Gastrocnemius medialis (tissue), 4 donors: Measurements from ENCODE around the gene MYOM3.

ENCODE experiments used
- POLR2A ChIP-seq, 2 donors: fragments of 450-650 bp; IDR thresholded peaks; one replicate each; pipeline ENCODE4 v1.6.1; 2017; ENCODE audit warnings: antibody characterized with exemption in 2 of 2, mild to moderate bottlenecking in 2 of 2, moderate library complexity in 2 of 2
- TF ChIP-seq, protein P1 (sequence below), 5 experiments: fragments of 450-650 bp in 3 of 5; fragments of 200-600 bp in 2 of 5; sonication (generic) in 2 of 5; IDR thresholded peaks in 4 of 5; conservative IDR thresholded peaks in 1 of 5; 1 replicate in 4 of 5; 2 replicates in 1 of 5; pipeline ENCODE4 v1.5.1; 2016 to 2019; ENCODE audit warnings: antibody characterized with exemption in 5 of 5, mild to moderate bottlenecking in 3 of 5, moderate library complexity in 3 of 5

DNA sequence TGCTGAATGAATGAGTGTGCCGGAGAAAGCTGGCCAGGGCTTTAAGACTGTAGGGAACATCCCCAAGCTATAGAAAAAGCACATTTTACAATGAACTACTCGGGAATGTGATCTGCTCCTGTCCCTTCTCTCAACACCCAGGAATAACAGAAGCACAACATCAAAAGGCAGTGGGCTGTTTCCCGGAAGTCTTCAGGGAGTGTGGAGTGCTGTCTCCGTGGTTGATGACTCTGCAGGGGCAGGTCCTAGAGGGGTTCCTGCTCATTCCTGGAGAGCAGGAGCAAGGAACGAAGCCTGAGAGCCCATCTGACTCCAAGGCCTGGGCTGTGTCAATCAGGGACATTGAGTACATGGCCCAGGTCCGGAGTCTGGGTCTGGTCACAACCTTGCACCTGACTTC is 35.9 kb upstream of the MYOM3 start:
- TF ChIP-seq, protein P1, sequence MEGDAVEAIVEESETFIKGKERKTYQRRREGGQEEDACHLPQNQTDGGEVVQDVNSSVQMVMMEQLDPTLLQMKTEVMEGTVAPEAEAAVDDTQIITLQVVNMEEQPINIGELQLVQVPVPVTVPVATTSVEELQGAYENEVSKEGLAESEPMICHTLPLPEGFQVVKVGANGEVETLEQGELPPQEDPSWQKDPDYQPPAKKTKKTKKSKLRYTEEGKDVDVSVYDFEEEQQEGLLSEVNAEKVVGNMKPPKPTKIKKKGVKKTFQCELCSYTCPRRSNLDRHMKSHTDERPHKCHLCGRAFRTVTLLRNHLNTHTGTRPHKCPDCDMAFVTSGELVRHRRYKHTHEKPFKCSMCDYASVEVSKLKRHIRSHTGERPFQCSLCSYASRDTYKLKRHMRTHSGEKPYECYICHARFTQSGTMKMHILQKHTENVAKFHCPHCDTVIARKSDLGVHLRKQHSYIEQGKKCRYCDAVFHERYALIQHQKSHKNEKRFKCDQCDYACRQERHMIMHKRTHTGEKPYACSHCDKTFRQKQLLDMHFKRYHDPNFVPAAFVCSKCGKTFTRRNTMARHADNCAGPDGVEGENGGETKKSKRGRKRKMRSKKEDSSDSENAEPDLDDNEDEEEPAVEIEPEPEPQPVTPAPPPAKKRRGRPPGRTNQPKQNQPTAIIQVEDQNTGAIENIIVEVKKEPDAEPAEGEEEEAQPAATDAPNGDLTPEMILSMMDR (IDR thresholded peaks at IDR 0.05 in 4 of 5, conservative IDR thresholded peaks at IDR 0.05 in 1 of 5) = no peak
- no peak for TF ChIP-seq POLR2A (IDR thresholded peaks at IDR 0.05)
